IMR-90 (cell line): ENCODE results near the gene BNIP5.

Experiments used
- BHLHE40 ChIP-seq: fragments of 150-350 bp; IDR thresholded peaks from 2 replicates; pipeline ENCODE4 v1.6.1; 2016; ENCODE audit warnings: mild to moderate bottlenecking, low read depth, low read length
- CTCF ChIP-seq: conservative IDR thresholded peaks from 2 replicates; pipeline ENCODE4 v1.5.1; 2012; ENCODE audit warnings: mild to moderate bottlenecking, low read depth, low read length, improper control_type of control experiment
- ELK1 ChIP-seq: fragments of 150-350 bp; IDR thresholded peaks from 2 replicates; pipeline ENCODE4 v1.6.1; 2016; ENCODE audit warnings: low read depth, mild to moderate bottlenecking, low read length, moderate library complexity, borderline replicate concordance
- FOS ChIP-seq: fragments of 150-350 bp; IDR thresholded peaks from 2 replicates; pipeline ENCODE4 v1.6.1; 2016; ENCODE audit warnings: low read depth, low read length
- MAFK ChIP-seq: IDR thresholded peaks from 2 replicates; pipeline ENCODE4 v1.6.1; 2012; ENCODE audit warnings: low read depth, low read length, improper control_type of control experiment
- MAZ ChIP-seq: IDR thresholded peaks from 2 replicates; pipeline ENCODE4 v1.6.1; 2012; ENCODE audit warnings: low read depth, mild to moderate bottlenecking, low read length, improper control_type of control experiment, moderate library complexity, borderline replicate concordance
- POLR2A ChIP-seq: IDR thresholded peaks from 2 replicates; pipeline ENCODE4 v1.6.1; 2012; ENCODE audit warnings: mild to moderate bottlenecking, low read depth, low read length
- RAD21 ChIP-seq: IDR thresholded peaks from 2 replicates; pipeline ENCODE4 v1.6.1; 2012; ENCODE audit warnings: low read length, improper control_type of control experiment
- RFX5 ChIP-seq: IDR thresholded peaks from 2 replicates; pipeline ENCODE4 v1.8.0; 2012; ENCODE audit warnings: low read depth, mild to moderate bottlenecking, low read length, moderate library complexity
- SMC3 ChIP-seq: fragments of 150-350 bp; IDR thresholded peaks from 2 replicates; pipeline ENCODE4 v1.6.1; 2016; ENCODE audit warnings: low read depth, mild to moderate bottlenecking, antibody characterized with exemption, low read length, moderate library complexity
- USF2 ChIP-seq: fragments of 150-350 bp; IDR thresholded peaks from 2 replicates; pipeline ENCODE4 v1.6.1; 2017; ENCODE audit warnings: mild to moderate bottlenecking, antibody characterized with exemption, low read length, low read depth

GRCh38 chr6:36318690-36319435 is 17.8 kb downstream of the BNIP5 start:
- no peak for TF ChIP-seq CTCF
- no peak for TF ChIP-seq USF2
- no peak for TF ChIP-seq POLR2A
- TF ChIP-seq FOS: no peak
- TF ChIP-seq RAD21: no peak
- TF ChIP-seq SMC3: no peak
- TF ChIP-seq BHLHE40: no peak
- TF ChIP-seq MAFK: no peak
- no peak for TF ChIP-seq ELK1
- no peak for TF ChIP-seq RFX5
- TF ChIP-seq MAZ: no peak
